DND-41 (cell line): Measurements from ENCODE around the gene MYO1D.

Source experiments
- ATAC-seq: fragments of 200-7000 bp; cut with Tn5 transposase; 3 replicates; pipeline ENCODE4 v1.9.1; 2021; ENCODE audit warnings: low read depth; ENCODE audit not compliant: insufficient read depth
- DNase-seq: peaks from one replicate; pipeline ENCODE4 v3.0.0-alpha.2; 2020
- H2AFZ ChIP-seq: 2 replicates; pipeline ENCODE4 v1.6.0; 2012; ENCODE audit warnings: low read depth, low read length
- H3K27ac ChIP-seq: 2 replicates; pipeline ENCODE4 v1.5.1; 2012; ENCODE audit warnings: low read length, inconsistent platforms
- H3K27me3 ChIP-seq: fragments of 200-600 bp; sonication (generic); 2 replicates; pipeline ENCODE4 v1.6.0; 2012; ENCODE audit warnings: low read length, mild to moderate bottlenecking, inconsistent platforms; ENCODE audit not compliant: insufficient read depth, poor library complexity
- H3K36me3 ChIP-seq: 2 replicates; pipeline ENCODE4 v1.5.1; 2012; ENCODE audit warnings: low read length, inconsistent platforms; ENCODE audit not compliant: insufficient read depth
- H3K4me1 ChIP-seq: 2 replicates; pipeline ENCODE4 v1.5.1; 2012; ENCODE audit warnings: mild to moderate bottlenecking, low read length; ENCODE audit not compliant: insufficient read depth
- H3K4me2 ChIP-seq: 2 replicates; pipeline ENCODE4 v1.6.0; 2012; ENCODE audit warnings: mild to moderate bottlenecking, moderate library complexity, low read length, inconsistent platforms; ENCODE audit not compliant: insufficient read depth
- H3K4me3 ChIP-seq, 2 experiments: fragments of 200-600 bp in 1 of 2; shearing (Covaris generic) in 1 of 2; 2 replicates each; pipeline ENCODE4 v1.5.1; 2012 to 2016; ENCODE audit warnings: inconsistent platforms in 2 of 2, low read length in 2 of 2, mild to moderate bottlenecking in 2 of 2, low read depth in 1 of 2, moderate library complexity in 1 of 2
- H3K79me2 ChIP-seq: 2 replicates; pipeline ENCODE4 v1.6.0; 2012; ENCODE audit warnings: low read length, inconsistent platforms; ENCODE audit not compliant: insufficient read depth
- H3K9ac ChIP-seq: 2 replicates; pipeline ENCODE4 v1.6.0; 2012; ENCODE audit warnings: low read depth, mild to moderate bottlenecking, inconsistent platforms, low read length, moderate library complexity
- H3K9me3 ChIP-seq: 2 replicates; pipeline ENCODE4 v1.5.1; 2012; ENCODE audit warnings: low read length, moderate library complexity, mild to moderate bottlenecking, inconsistent platforms; ENCODE audit not compliant: insufficient read depth, severe bottlenecking
- H4K20me1 ChIP-seq: 2 replicates; pipeline ENCODE4 v1.6.0; 2012; ENCODE audit warnings: low read length; ENCODE audit not compliant: insufficient read depth
- CTCF ChIP-seq: IDR thresholded peaks from 2 replicates; pipeline ENCODE4 v1.5.1; 2012; ENCODE audit warnings: borderline replicate concordance, low read length, moderate library complexity, mild to moderate bottlenecking; ENCODE audit not compliant: poor library complexity, severe bottlenecking; ENCODE audit errors: extremely low read depth
- EZH2 ChIP-seq: IDR thresholded peaks from 3 replicates; pipeline ENCODE4 v1.6.1; 2012; ENCODE audit warnings: borderline replicate concordance, low read depth, mild to moderate bottlenecking, moderate library complexity, low read length, inconsistent platforms; ENCODE audit not compliant: severe bottlenecking

MYO1D gene

GRCh38 chr17:32916134-32916533 is 39.2 kb upstream of the MYO1D start:
- no peak overlapping the region for H3K9ac ChIP-seq
- no peaks in the 10 kb centered on the region for H4K20me1 ChIP-seq
- no peak for DNase-seq
- TF ChIP-seq EZH2 (no peak), CTCF (no peak)
- no peaks in the 10 kb centered on the region for H3K9me3 ChIP-seq
- H3K27ac ChIP-seq, result no peak overlapping the region
- H3K36me3 ChIP-seq, result no peaks in the 10 kb centered on the region
- no peaks in the 10 kb centered on the region for H3K79me2 ChIP-seq
- no peaks in the 10 kb centered on the region for H3K4me1 ChIP-seq
- no peak overlapping the region for H3K4me2 ChIP-seq
- H3K4me3 ChIP-seq, result no peak overlapping the region
- H3K27me3 ChIP-seq, result no peaks in the 10 kb centered on the region
- ATAC-seq, result no peak
- H2AFZ ChIP-seq, result no peak overlapping the region

- no peaks in the 10 kb centered on the region for H3K4me1 ChIP-seq
- H3K4me3 ChIP-seq, result no peak overlapping the region
- H3K9ac ChIP-seq, result no peak overlapping the region
- no peak overlapping the region for H3K27ac ChIP-seq
- H3K79me2 ChIP-seq, result no peaks in the 10 kb centered on the region
- H3K9me3 ChIP-seq, result no peaks in the 10 kb centered on the region
- H3K27me3 ChIP-seq, result peaks cover 4% of the 10 kb centered on the region
- no peaks in the 10 kb centered on the region for H4K20me1 ChIP-seq
- ATAC-seq, result no peak
- H3K4me2 ChIP-seq, result no peak overlapping the region
- H3K36me3 ChIP-seq, result no peaks in the 10 kb centered on the region
- TF ChIP-seq CTCF (no peak), EZH2 (no peak)
- DNase-seq, result no peak
- no peak overlapping the region for H2AFZ ChIP-seq
These were observed 38.3 kb upstream of the MYO1D start for GRCh38 chr17:32915245-32915644.

- Histone ChIP-seq H2AFZ (no peak overlapping the region), H3K27ac (no peak overlapping the region), H3K36me3 (no peaks in the 10 kb centered on the region), H3K4me2 (no peak overlapping the region), H3K9ac (no peak overlapping the region), H3K4me3 (no peak overlapping the region), H3K79me2 (no peaks in the 10 kb centered on the region), H3K4me1 (no peaks in the 10 kb centered on the region), H4K20me1 (no peaks in the 10 kb centered on the region), H3K9me3 (no peaks in the 10 kb centered on the region), H3K27me3 (peaks cover 4% of the 10 kb centered on the region)
- TF ChIP-seq CTCF (no peak), EZH2 (no peak)
- ATAC-seq, result no peak
- no peak for DNase-seq
These were observed 37.3 kb upstream of the MYO1D start for GRCh38 chr17:32914181-32914580.

GRCh38 chr17:32913593-32913992 is 36.7 kb upstream of the MYO1D start:
- H3K4me1 ChIP-seq, result no peaks in the 10 kb centered on the region
- no peaks in the 10 kb centered on the region for H3K36me3 ChIP-seq
- no peak for TF ChIP-seq CTCF
- H2AFZ ChIP-seq, result no peak overlapping the region
- H3K27me3 ChIP-seq, result peaks cover 4% of the 10 kb centered on the region
- no peak overlapping the region for H3K9ac ChIP-seq
- no peak overlapping the region for H3K4me2 ChIP-seq
- DNase-seq (no peak), ATAC-seq (no peak)
- no peaks in the 10 kb centered on the region for H3K9me3 ChIP-seq
- no peak overlapping the region for H3K4me3 ChIP-seq
- no peaks in the 10 kb centered on the region for H3K79me2 ChIP-seq
- H4K20me1 ChIP-seq, result no peaks in the 10 kb centered on the region
- H3K27ac ChIP-seq, result no peak overlapping the region
